GM10266 (cell line): ENCODE results near the gene C16orf92.

Experiments used
- DNase-seq: peaks from one replicate; pipeline ENCODE4 v3.0.0; 2012; ENCODE audit errors: extremely low spot score
- TF ChIP-seq, protein P1 (sequence below): IDR thresholded peaks from 2 replicates; pipeline ENCODE4 v1.5.1; 2012; ENCODE audit warnings: mild to moderate bottlenecking, low read depth; ENCODE audit not compliant: control insufficient read depth, insufficient read depth; ENCODE audit errors: missing control alignments

Gene C16orf92

DNA sequence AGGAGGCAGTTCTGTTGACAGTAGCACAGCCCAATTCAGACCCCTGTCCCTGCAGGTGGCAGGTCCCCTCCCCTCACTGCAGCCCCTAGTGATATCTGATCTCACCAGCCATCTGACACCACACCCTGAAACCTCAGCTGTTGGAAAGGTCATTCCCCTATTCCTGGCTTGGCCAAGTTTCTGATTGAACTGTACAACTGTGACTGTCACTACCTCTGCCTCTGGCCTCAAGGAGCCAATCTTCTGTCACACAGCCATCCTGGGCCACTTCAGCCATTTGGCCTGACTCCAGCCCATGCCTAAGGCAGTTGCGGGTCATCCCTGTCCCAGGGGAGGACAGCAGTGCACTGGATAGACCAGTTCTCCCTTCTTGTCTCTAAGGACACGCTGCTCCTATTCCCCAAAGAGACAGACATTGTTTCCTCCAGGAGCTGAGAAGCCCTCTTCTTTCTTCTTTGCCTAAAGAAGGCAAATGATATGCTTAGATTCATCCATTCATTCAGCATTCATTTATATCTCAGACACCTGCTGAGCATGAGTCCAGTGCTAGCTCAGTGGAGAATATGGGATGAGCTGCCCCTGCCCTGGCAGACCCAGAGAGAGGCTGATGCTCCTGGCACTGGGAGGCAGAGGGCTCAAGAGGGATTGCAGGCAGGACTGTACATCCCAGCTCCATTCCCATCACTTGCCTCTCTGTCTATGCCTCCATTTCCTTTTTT is 38.0 kb downstream of the C16orf92 start:
- DNase-seq = no peak
- TF ChIP-seq, protein P1, sequence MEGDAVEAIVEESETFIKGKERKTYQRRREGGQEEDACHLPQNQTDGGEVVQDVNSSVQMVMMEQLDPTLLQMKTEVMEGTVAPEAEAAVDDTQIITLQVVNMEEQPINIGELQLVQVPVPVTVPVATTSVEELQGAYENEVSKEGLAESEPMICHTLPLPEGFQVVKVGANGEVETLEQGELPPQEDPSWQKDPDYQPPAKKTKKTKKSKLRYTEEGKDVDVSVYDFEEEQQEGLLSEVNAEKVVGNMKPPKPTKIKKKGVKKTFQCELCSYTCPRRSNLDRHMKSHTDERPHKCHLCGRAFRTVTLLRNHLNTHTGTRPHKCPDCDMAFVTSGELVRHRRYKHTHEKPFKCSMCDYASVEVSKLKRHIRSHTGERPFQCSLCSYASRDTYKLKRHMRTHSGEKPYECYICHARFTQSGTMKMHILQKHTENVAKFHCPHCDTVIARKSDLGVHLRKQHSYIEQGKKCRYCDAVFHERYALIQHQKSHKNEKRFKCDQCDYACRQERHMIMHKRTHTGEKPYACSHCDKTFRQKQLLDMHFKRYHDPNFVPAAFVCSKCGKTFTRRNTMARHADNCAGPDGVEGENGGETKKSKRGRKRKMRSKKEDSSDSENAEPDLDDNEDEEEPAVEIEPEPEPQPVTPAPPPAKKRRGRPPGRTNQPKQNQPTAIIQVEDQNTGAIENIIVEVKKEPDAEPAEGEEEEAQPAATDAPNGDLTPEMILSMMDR = no peak

- DNase-seq = no peak
- TF ChIP-seq, protein P1 = no peak
Observed at GRCh38 chr16:30063278-30063892, 40.4 kb downstream of the C16orf92 start.

DNA sequence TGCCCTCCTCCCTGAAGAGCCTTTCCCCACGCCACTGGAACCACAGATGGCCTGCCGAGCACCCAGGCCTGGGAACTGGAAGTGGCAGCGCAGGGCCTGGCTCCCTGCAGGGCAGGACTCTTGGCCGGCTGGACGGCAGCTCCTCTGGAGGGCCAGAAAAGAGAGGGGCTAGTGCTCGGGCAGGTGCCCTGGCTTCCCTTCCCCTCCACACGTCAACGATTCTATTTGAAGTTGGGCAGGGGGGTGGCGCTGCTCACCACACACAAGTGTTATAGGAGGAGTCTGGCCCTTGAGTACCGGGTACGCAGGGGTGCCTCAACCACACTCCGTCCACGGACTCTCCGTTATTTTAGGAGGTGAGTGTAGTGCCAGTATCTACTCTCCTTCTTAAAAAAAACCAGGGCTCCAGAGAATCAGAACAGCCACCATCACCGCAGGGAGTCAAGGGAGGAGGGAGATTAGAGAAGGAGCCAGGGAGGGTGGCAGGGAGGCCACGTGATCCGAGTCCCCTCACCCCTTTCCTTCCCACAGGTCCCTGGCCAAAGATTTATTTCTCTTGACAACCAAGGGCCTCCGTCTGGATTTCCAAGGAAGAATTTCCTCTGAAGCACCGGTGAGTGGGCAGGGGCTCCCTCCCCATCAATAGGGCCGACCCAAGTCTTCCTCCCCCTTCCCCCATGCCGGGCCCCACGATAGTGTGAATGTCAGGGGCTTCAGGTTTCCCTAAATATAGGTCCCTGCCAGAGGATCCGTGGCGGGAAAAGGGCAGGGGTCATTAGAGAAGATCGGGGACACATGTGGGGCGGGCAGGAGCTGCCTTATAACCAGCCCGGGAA is 41.1 kb downstream of the C16orf92 start:
- DNase-seq = peak; percentile 82
- TF ChIP-seq, protein P1 = peak; percentile 51

GRCh38 chr16:30064729-30065101 is 41.7 kb downstream of the C16orf92 start:
- TF ChIP-seq, protein P1 = no peak
- no peak for DNase-seq

DNA sequence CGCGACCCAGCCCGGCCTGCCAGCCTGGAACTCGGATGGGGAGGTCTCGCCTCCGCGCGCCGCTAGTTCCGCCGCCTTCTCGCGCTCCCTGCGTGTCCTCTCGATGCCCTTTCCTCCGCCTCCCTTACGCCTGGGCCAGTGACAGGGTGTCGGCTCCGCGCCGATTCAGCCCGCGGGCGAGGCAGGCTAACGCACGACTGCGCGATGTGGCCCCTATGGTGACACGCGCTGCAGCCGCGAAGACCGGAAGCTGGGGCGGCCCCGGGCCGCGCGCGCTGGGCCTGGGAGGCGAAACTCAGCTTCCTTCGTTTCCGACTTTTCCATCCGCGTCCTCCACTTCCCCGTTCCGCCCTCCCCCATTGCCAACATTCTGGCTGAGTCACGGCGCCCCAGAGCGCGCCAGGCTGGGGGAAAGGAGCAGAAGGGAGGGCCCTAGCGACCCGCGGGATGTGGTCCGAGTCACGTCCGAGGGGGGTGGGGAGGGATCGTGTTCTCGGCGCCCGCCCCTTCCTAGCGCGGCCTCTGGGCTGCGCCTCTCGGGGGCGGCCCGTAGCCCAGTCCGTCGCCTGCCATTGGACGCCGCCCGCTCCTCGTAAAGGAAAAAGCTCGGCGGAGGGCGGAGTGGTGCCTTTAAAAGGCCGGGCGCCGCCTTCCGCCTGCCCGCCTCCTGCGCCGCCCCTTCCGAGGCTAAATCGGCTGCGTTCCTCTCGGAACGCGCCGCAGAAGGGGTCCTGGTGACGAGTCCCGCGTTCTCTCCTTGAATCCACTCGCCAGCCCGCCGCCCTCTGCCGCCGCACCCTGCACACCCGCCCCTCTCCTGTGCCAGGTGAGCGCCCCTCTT is 42.3 kb downstream of the C16orf92 start, which contains the start of gene ALDOA:
TSS of gene ALDOA (plus strand) at position 659 of the 841 bp plus-strand sequence. CDS start 1,138 bp downstream, outside the sequence.
- TF ChIP-seq, protein P1 = no peak
- peak; percentile 96 for DNase-seq

DNA sequence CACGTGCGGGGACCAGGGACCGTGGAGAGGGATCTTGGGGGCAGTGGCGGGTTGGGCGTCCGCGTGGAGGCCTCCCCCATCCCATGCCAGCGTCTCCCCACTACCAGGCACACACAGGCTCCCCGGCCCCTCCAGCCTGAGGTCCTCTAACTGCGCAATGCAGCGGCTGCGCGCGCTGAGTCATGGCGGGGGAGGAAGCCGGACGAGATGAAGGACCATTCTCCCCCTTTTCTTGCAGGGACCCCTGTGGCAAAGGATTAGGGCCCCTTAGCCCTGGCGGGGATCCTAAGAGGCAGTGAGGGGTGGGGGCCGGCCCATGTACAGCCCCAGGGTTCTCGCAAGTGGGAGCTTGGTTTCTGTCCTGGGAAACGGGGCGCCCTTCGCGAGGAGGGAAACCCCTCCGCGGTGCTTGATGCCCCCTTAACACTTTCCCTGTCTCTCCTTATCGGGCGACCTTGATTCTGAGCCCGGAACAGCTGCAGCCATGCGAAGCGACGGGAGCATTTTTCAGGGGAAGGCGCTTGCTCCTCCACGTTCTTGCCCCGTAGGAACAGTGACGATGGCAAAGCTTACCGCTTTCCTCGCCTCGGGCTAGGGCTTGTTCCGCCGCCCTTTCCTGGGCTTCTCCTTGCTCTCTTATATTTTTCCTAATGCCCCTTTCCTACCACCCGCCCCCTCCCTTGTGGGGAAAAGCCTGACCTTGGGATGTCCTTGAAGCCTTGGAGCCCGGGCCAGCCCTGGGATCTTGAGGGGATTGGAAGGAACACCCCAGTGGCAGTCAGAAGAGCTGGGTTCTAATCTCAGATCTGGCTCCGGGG is 43.2 kb downstream of the C16orf92 start:
- TF ChIP-seq, protein P1 = no peak
- no peak for DNase-seq
